HG03457 (cell line): ENCODE measurements around the gene NOA1.

Experiments used
- ATAC-seq: cut with Tn5 transposase; IDR thresholded peaks from one replicate; pipeline ENCODE4 v1.9.1; 2021; ENCODE audit warnings: moderate number of reproducible peaks; ENCODE audit not compliant: unreplicated experiment

The NOA1 gene

GRCh38 chr4:56977321-56978012 is at the start of gene NOA1:
Gene NOA1 (minus strand): TSS chr4:56977606. CDS start chr4:56977585, 21 bp downstream.
- ATAC-seq = peak; percentile 79

DNA sequence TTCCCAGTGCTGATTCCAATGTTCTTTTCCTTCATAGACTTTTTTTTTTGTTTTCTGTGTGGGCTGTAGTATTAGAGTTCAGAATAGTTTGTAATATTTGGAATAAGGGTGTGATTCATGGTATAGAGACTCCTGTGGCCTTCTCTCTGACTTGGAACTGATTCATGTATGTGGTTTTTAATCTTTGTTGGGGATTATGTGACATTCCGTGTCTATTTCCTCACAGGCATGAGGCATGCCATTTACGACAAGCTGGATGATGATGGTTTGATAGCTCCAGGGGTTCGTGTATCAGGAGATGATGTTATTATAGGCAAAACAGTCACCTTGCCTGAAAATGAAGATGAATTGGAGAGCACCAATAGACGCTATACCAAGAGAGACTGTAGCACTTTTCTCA is 45.7 kb upstream of the NOA1 start:
- ATAC-seq = no peak

GRCh38 chr4:57020467-57021101 is 43.2 kb upstream of the NOA1 start:
- ATAC-seq = no peak

DNA sequence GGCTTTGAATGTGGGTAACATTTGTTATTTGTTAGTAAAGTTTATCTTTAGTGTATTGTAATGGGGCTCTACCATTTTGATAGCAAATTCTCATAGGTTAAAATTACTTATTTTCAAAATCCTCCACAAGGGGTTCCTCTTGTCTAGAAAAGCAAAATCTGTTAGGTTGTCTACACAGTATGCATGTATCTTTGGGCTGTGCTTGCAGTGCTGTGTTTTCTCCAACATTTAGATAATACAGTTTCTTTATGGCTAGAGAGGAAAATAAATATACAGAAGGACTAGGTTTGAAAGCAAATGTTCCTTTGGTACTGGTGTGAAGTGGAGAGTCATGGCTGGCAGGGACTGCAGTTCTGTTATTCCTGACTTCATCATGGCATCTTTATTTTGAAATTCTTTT is 41.6 kb upstream of the NOA1 start:
- no peak for ATAC-seq

- no peak for ATAC-seq
Observed at GRCh38 chr4:57013543-57014120, 36.2 kb upstream of the NOA1 start.

DNA sequence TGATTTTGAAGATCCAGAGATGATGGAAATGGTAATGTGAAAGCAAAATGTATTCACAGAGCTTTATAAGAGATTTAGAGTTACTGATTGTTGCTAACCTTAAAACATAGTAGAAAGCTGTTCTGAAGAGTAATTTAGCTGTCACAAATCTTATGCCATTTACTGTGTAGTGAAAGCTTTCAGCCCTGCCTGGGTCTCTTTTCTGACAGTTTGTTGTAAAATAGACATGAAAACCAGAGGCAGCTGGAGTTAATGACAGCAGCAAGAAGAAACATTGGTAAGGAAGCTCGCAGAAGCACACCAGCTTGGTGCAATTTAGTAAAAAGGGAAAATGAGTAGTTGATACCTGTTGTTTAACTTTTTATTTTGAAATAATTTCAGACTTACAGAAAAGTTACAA is 22.3 kb upstream of the NOA1 start:
- no peak for ATAC-seq

DNA sequence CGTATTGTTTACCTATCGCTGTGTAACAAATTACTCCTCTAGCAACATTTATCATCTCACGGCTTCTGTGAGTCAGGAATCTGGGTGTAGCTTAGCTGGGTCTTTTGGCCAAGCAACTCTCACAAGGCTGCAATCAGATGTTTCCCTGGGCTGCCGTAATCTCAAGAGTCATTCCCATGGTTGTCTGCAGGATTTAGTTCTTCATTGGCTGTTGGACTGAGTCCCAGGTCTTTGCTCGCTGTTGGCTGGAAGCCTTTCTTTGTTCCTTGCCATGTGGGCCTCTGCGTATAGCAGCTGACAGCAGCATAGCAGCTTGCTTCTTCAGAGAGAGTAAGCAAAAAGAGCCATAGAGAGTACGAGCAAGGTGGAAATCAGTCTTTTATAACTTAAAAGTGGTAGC is 18.1 kb upstream of the NOA1 start:
- ATAC-seq = no peak

- ATAC-seq = no peak
Observed at GRCh38 chr4:56990109-56990905, 12.9 kb upstream of the NOA1 start.

GRCh38 chr4:56986952-56987351 is 9.5 kb upstream of the NOA1 start:
- ATAC-seq = no peak

GRCh38 chr4:56986192-56986591 is 8.8 kb upstream of the NOA1 start:
- no peak for ATAC-seq

DNA sequence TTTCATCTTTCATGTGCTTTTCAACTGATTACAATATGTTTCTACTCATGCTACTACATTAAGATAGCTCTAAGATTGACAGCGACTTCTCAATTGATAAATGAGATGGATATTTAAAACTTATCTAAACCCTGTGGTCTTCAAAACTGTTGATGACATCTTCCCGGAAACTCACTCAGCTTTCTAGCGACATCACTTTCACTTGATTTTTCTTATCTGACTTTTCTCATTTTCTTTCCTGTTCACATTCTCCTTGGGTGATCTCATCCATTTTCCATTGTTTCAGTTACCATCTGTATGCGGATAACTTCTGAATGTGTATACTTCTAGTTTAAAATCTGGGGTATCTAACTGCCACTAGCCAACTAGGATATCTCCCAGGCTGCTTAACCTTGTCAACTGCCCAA is 4.4 kb upstream of the NOA1 start:
- no peak for ATAC-seq

- no peak for ATAC-seq
Observed at GRCh38 chr4:56979421-56980072, 2.1 kb upstream of the NOA1 start.

GRCh38 chr4:56978750-56979303 is 1.4 kb upstream of the NOA1 start, which contains the start of gene POLR2B:
Gene POLR2B (plus strand): TSS chr4:56978896. CDS start chr4:56978986, 90 bp downstream.
- ATAC-seq = peak; percentile 43

DNA sequence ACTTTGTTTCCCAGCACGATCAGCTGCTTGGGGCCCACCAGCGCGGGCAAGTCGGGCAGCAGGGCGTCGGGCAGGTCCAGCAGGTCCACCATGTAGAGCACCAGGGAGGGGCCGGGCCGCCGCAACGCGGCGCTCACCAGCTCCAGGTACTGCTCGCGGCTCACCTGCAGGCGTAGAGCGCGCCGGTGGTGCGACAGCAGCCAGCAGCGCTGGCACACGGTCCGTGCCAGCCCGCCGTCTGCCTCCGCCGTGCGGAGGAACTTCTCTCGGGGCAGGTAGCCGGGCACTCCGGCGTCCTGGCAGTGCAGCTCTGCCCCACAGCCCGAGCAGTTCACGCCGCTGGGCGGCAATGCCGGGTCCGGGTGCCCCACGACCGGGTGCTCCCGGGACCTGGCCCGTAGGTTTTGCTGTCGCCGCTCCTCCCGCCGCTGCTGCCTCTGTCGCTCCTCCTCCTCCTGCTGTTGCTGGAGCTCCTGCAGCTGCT is 527 bp downstream of the NOA1 start:
- ATAC-seq = peak; percentile 17

DNA sequence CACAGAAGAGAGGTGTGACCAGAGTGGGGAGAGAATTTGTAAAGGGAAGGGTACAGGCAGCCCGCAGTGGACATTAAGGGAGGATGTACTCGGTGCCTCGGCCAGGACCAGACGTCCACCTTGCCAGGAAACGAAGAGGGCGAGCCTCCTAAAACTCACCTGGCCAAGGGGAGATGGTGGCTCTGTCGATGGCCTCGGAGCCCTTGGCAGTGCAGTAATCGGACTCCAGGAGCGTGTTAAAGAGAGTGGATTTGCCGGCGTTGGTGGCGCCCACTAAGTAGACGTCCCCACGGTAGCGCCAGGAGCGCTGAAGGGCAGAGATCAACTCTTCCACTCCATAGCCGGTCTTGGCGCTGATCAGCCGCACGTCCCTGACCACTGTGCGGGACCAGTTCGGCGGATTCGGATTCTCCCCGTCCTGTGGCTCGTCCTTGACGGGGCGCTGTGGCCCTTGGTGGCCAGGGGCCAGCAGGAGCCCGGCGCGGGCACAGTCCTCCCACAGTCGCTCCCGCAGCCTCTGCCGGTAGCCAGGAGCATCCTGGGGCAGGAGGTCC is 1.0 kb downstream of the NOA1 start:
- ATAC-seq = no peak

GRCh38 chr4:56973336-56973735 is 4.1 kb downstream of the NOA1 start:
- ATAC-seq = no peak

GRCh38 chr4:56972809-56973208 is 4.6 kb downstream of the NOA1 start:
- no peak for ATAC-seq

DNA sequence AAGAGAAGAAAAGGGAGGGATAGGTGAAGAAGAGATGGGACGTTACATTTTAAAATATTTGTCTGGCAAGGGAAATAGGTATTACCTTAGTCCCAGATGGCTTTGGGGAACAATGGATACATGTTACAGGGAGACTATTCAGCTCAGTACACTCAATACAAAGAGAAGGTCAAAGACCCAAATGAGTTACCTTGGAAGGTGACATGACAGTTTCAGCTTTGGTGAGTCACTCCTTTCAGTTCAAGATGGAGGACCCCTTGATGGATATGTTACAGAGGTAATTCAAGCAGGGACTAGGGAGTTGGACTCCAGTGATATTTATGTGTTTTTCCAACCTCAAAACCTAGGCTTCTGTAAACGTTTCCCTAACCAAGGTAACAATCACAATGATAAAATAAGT is 5.0 kb downstream of the NOA1 start:
- no peak for ATAC-seq

DNA sequence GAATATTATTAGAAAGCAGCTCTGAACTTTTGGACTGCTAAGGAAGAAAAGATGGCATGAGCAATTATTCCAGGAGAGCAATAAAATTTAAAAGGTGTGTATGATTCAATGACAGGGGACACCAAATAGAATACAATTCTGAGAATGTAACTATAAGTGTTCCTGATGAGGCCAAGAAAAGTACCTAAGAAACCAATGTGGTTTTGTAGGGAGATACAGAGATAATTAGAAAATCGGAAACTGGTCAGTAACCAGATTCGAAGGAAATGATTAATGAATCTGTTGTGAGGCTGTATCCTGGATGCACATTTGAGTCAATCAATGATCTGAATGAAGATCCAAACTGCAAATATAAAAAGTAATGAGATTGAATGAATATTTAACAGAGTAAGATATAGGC is 6.0 kb downstream of the NOA1 start:
- ATAC-seq = no peak

GRCh38 chr4:56961107-56961500 is 16.3 kb downstream of the NOA1 start:
- ATAC-seq = no peak
